HCT116 (cell line): ENCODE data around the gene ZNF697.

Experiments
- CEBPB ChIP-seq: IDR thresholded peaks from 2 replicates; pipeline ENCODE4 v1.6.1; 2012; ENCODE audit warnings: low read depth
- CTCF ChIP-seq, 3 experiments: fragments of 200-600 bp in 1 of 3; sonication (generic) in 1 of 3; IDR thresholded peaks in 2 of 3; conservative IDR thresholded peaks in 1 of 3; 2 replicates each; pipeline ENCODE4 v1.5.1; 2012 to 2017; ENCODE audit warnings: low read depth in 2 of 3, low read length in 2 of 3, antibody characterized with exemption in 1 of 3, borderline replicate concordance in 1 of 3, control low read depth in 1 of 3, mild to moderate bottlenecking in 1 of 3, mixed read lengths in 1 of 3, mixed run types in 1 of 3, moderate library complexity in 1 of 3; ENCODE audit not compliant: insufficient read depth in 1 of 3
- EZH2 ChIP-seq: fragments of 200-600 bp; sonication (generic); IDR thresholded peaks from 2 replicates; pipeline ENCODE4 v1.6.1; 2017; ENCODE audit warnings: antibody characterized with exemption, mixed run types
- EZH2phosphoT487 ChIP-seq: fragments of 200-600 bp; IDR thresholded peaks from 2 replicates; pipeline ENCODE4 v1.6.1; 2018; ENCODE audit warnings: antibody characterized with exemption, borderline replicate concordance
- JUND ChIP-seq: IDR thresholded peaks from 2 replicates; pipeline ENCODE4 v1.6.1; 2012
- MAX ChIP-seq: IDR thresholded peaks from 2 replicates; pipeline ENCODE4 v1.6.1; 2012
- POLR2A ChIP-seq: IDR thresholded peaks from 2 replicates; pipeline ENCODE4 v1.7.0; 2011; ENCODE audit warnings: borderline replicate concordance; ENCODE audit not compliant: insufficient read depth, insufficient read length; ENCODE audit errors: extremely low read depth
- POLR2AphosphoS5 ChIP-seq: IDR thresholded peaks from 2 replicates; pipeline ENCODE4 v1.6.1; 2011; ENCODE audit warnings: mild to moderate bottlenecking, low read depth, low read length, moderate library complexity
- RAD21 ChIP-seq: IDR thresholded peaks from 2 replicates; pipeline ENCODE4 v1.6.1; 2012; ENCODE audit warnings: low read depth, mild to moderate bottlenecking
- SRF ChIP-seq: IDR thresholded peaks from 2 replicates; pipeline ENCODE4 v1.6.1; 2012; ENCODE audit warnings: low read depth
- YY1 ChIP-seq: IDR thresholded peaks from 2 replicates; pipeline ENCODE4 v1.6.1; 2011; ENCODE audit warnings: low read length, low read depth, moderate library complexity, mild to moderate bottlenecking; ENCODE audit not compliant: insufficient replicate concordance; ENCODE audit errors: extremely low read depth
- ZBTB33 ChIP-seq: IDR thresholded peaks from 2 replicates; pipeline ENCODE4 v1.6.1; 2011; ENCODE audit warnings: mild to moderate bottlenecking, low read length, moderate library complexity; ENCODE audit not compliant: insufficient replicate concordance; ENCODE audit errors: extremely low read depth
- ZFX ChIP-seq: fragments of 450-650 bp; IDR thresholded peaks from 2 replicates; pipeline ENCODE4 v1.6.1; 2017
- ZNF274 ChIP-seq: fragments of 200-500 bp; sonication (Bioruptor generic); IDR thresholded peaks from 2 replicates; pipeline ENCODE4 v1.6.1; 2014; ENCODE audit warnings: mild to moderate bottlenecking, low read depth, low read length, inconsistent platforms

GRCh38 chr1:119594376-119594775 is 53.7 kb downstream of the ZNF697 start:
- no peak for TF ChIP-seq POLR2A
- no peak for TF ChIP-seq EZH2
- no peak for TF ChIP-seq CTCF (IDR thresholded peaks at IDR 0.05 in 2 of 3, conservative IDR thresholded peaks at IDR 0.05 in 1 of 3; ENCODE audit: borderline replicate concordance in 1 of 3, insufficient read depth in 1 of 3, low read depth in 2 of 3, low read length in 2 of 3)
- TF ChIP-seq EZH2phosphoT487, result no peak
- TF ChIP-seq RAD21, result no peak
- TF ChIP-seq YY1, result no peak
- TF ChIP-seq MAX, result no peak
- no peak for TF ChIP-seq ZFX
- TF ChIP-seq CEBPB, result no peak
- no peak for TF ChIP-seq ZNF274
- TF ChIP-seq ZBTB33, result no peak
- TF ChIP-seq SRF, result no peak
- no peak for TF ChIP-seq JUND
- TF ChIP-seq POLR2AphosphoS5, result no peak
